ENCODE results near the gene RHD.
"Not testable (repeated sequence)": the region's sequence is repeated elsewhere in the genome, so short reads cannot be mapped to it uniquely, and the experiment has no call there.

- TF ChIP-seq SMC3 (IDR thresholded peaks at IDR 0.05; ENCODE audit: low read depth, low read length); USF2 (IDR thresholded peaks at IDR 0.05; ENCODE audit: borderline replicate concordance, low read depth, low read length); POLR2AphosphoS5 (IDR thresholded peaks at IDR 0.05; ENCODE audit: low read depth, low read length); NFIC (IDR thresholded peaks at IDR 0.05; ENCODE audit: borderline replicate concordance); TCF12 (IDR thresholded peaks at IDR 0.05); YY1 (IDR thresholded peaks at IDR 0.05; ENCODE audit: low read depth): not testable (repeated sequence)
- TF ChIP-seq CTCF (IDR thresholded peaks at IDR 0.05) (peak; percentile 24), RAD21 (IDR thresholded peaks at IDR 0.05; ENCODE audit: low read length) (peak; percentile 37; the same call in 1 of the 2 replicates)
Measured at GRCh38 chr1:25329950-25330349, 57.6 kb downstream of the RHD start.

Data from SK-N-SH (cell line).